GM23338 (cell line): ENCODE results near the gene SSNA1. TPM values are rescaled to one million over a fixed set of nuclear protein-coding genes. Genes with fewer than 3 reads are reported as not detected.

Experiments used
- ATAC-seq: fragments of 200-7000 bp; cut with Tn5 transposase; 3 replicates; pipeline ENCODE4 v1.9.1; 2020
- DNase-seq: peaks from one replicate; pipeline ENCODE4 v3.0.0-alpha.2; 2015; ENCODE audit warnings: low spot score
- H2AFZ ChIP-seq: fragments of 200-600 bp; sonication (generic); 2 replicates; pipeline ENCODE4 v1.8.0; 2016; ENCODE audit warnings: antibody characterized with exemption, mild to moderate bottlenecking, moderate library complexity
- H3F3A ChIP-seq: fragments of 200-600 bp; sonication (generic); replicated peaks from 2 replicates; pipeline ENCODE4 v1.8.0; 2017; ENCODE audit warnings: antibody characterized with exemption, mixed run types, low read depth
- H3K27ac ChIP-seq: fragments of 200-600 bp; sonication (generic); 2 replicates; pipeline ENCODE4 v1.6.1; 2016; ENCODE audit warnings: low read depth
- H3K27me3 ChIP-seq: fragments of 200-600 bp; sonication (generic); 2 replicates; pipeline ENCODE4 v1.8.0; 2016; ENCODE audit warnings: mild to moderate bottlenecking, mixed run types, moderate library complexity; ENCODE audit not compliant: insufficient read depth
- H3K36me3 ChIP-seq: fragments of 200-600 bp; sonication (generic); 2 replicates; pipeline ENCODE4 v1.8.0; 2016; ENCODE audit warnings: mild to moderate bottlenecking; ENCODE audit not compliant: insufficient read depth
- H3K4me1 ChIP-seq: fragments of 200-600 bp; sonication (generic); 2 replicates; pipeline ENCODE4 v1.8.0; 2016; ENCODE audit warnings: mild to moderate bottlenecking, moderate library complexity; ENCODE audit not compliant: insufficient read depth
- H3K4me2 ChIP-seq: fragments of 200-600 bp; sonication (generic); 2 replicates; pipeline ENCODE4 v1.7.1; 2017; ENCODE audit warnings: mixed run types
- H3K4me3 ChIP-seq: fragments of 200-600 bp; sonication (generic); 2 replicates; pipeline ENCODE4 v1.6.1; 2016; ENCODE audit warnings: mixed run types
- H3K79me2 ChIP-seq: fragments of 200-600 bp; sonication (generic); replicated peaks from 2 replicates; pipeline ENCODE4 v1.8.0; 2017; ENCODE audit warnings: mild to moderate bottlenecking; ENCODE audit not compliant: insufficient read depth
- H3K9me2 ChIP-seq: fragments of 200-600 bp; sonication (generic); 2 replicates; pipeline ENCODE4 v1.8.0; 2017; ENCODE audit not compliant: insufficient read depth
- H4K20me1 ChIP-seq: fragments of 200-600 bp; sonication (generic); replicated peaks from 2 replicates; pipeline ENCODE4 v1.8.0; 2017; ENCODE audit warnings: mild to moderate bottlenecking; ENCODE audit not compliant: insufficient read depth
- H3K27ac Mint-ChIP-seq: 2 replicates; pipeline ENCODE4 v1.8.0; 2020; ENCODE audit warnings: inconsistent platforms, mild to moderate bottlenecking, moderate library complexity, mixed read lengths
- H3K27me3 Mint-ChIP-seq: 3 replicates; pipeline ENCODE4 v1.8.0; 2022; ENCODE audit warnings: low read depth, mild to moderate bottlenecking, moderate library complexity, mixed read lengths, inconsistent platforms; ENCODE audit not compliant: insufficient read depth, poor library complexity
- H3K36me3 Mint-ChIP-seq: 3 replicates; pipeline ENCODE4 v1.8.0; 2021; ENCODE audit warnings: low read depth, mild to moderate bottlenecking, inconsistent platforms, moderate library complexity, mixed read lengths
- H3K4me1 Mint-ChIP-seq: 3 replicates; pipeline ENCODE4 v1.8.0; 2020; ENCODE audit warnings: mild to moderate bottlenecking, inconsistent platforms, mixed read lengths
- H3K4me3 Mint-ChIP-seq: 3 replicates; pipeline ENCODE4 v1.8.0; 2021; ENCODE audit warnings: moderate library complexity, mild to moderate bottlenecking, inconsistent platforms, mixed read lengths
- H3K9me3 Mint-ChIP-seq: 3 replicates; pipeline ENCODE4 v1.8.0; 2020; ENCODE audit warnings: moderate library complexity, mild to moderate bottlenecking, inconsistent platforms, mixed read lengths
- CTCF ChIP-seq, 2 experiments: fragments of 200-600 bp in 1 of 2; sonication (generic) in 1 of 2; conservative IDR thresholded peaks; 2 replicates each; pipeline versions ENCODE4 v1.5.1 to v1.6.1; 2016 to 2017; ENCODE audit warnings: antibody characterized with exemption in 2 of 2, low read depth in 2 of 2, mild to moderate bottlenecking in 2 of 2, moderate library complexity in 1 of 2
- EZH2 ChIP-seq: fragments of 200-600 bp; sonication (generic); IDR thresholded peaks from one replicate; pipeline ENCODE4 v1.8.0; 2017; ENCODE audit warnings: antibody characterized with exemption, mild to moderate bottlenecking, low read depth; ENCODE audit not compliant: unreplicated experiment
- EZH2phosphoT487 ChIP-seq: fragments of 200-600 bp; sonication (generic); IDR thresholded peaks from one replicate; pipeline ENCODE4 v1.8.1; 2018; ENCODE audit warnings: antibody characterized with exemption; ENCODE audit not compliant: unreplicated experiment
- JUNB ChIP-seq: IDR thresholded peaks from one replicate; pipeline ENCODE4 v1.6.1; 2016; ENCODE audit warnings: antibody characterized with exemption; ENCODE audit not compliant: unreplicated experiment
- NANOG ChIP-seq: IDR thresholded peaks from 2 replicates; pipeline ENCODE4 v1.6.1; 2016; ENCODE audit warnings: antibody characterized with exemption, borderline replicate concordance
- POLR2AphosphoS5 ChIP-seq: IDR thresholded peaks from 2 replicates; pipeline ENCODE4 v1.6.1; 2016; ENCODE audit warnings: antibody characterized with exemption, low read depth
- STAT1 ChIP-seq: IDR thresholded peaks from one replicate; pipeline ENCODE4 v1.6.1; 2016; ENCODE audit warnings: antibody characterized with exemption; ENCODE audit not compliant: unreplicated experiment
- ZNF114 ChIP-seq: fragments of 250-450 bp; sonication (Bioruptor Pico); IDR thresholded peaks from 2 replicates; pipeline ENCODE4 v1.5.0; 2020; ENCODE audit warnings: mild to moderate bottlenecking, moderate library complexity
- ZNF462 ChIP-seq: fragments of 250-450 bp; sonication (Bioruptor Pico); IDR thresholded peaks from 2 replicates; pipeline ENCODE4 v1.5.0; 2020; ENCODE audit warnings: mild to moderate bottlenecking, moderate library complexity
- polyA plus RNA-seq: library from polyadenylated mRNA; unstranded; fragments of >200 nt; fragmentation: Nextera tagmentation; extraction: Ambion mirVana; gene quantifications from 2 replicates; pipeline ENCODE4 v1.2.1, GENCODE V29; 2016
- total RNA-seq: library from RNA; depleted of rRNA; stranded (reverse); fragments of >200 nt; shearing (Covaris generic); gene quantifications from 2 replicates; pipeline ENCODE4 v1.2.3, GENCODE V29; 2014

The SSNA1 gene
- total and polyA plus RNA-seq, 2 experiments from 2014 or later = 132 to 154 TPM

GRCh38 chr9:137163805-137164204 is 24.7 kb upstream of the SSNA1 start (continued):
- TF ChIP-seq ZNF462 (CRISPR knock-in tag) (no peak), CTCF (conservative IDR thresholded peaks at IDR 0.05; ENCODE audit: low read depth in 2 of 2) (no peak)

- peaks cover 86% of the 10 kb centered on the region for H3K27me3 ChIP-seq
- H3K27ac Mint-ChIP-seq = no peak overlapping the region
- no peak for DNase-seq
- TF ChIP-seq EZH2phosphoT487 = no peak
- no peak for TF ChIP-seq CTCF (conservative IDR thresholded peaks at IDR 0.05; ENCODE audit: low read depth in 2 of 2)
- no peak for TF ChIP-seq JUNB
- TF ChIP-seq ZNF114 (CRISPR knock-in tag) = no peak
- TF ChIP-seq EZH2 = no peak
- no peak for TF ChIP-seq STAT1
- no peak for TF ChIP-seq NANOG
- no peak for TF ChIP-seq POLR2AphosphoS5
These were observed 23.9 kb upstream of the SSNA1 start for GRCh38 chr9:137164370-137165249.

More at GRCh38 chr9:137164370-137165249, 23.9 kb upstream of the SSNA1 start:
- no peaks in the 10 kb centered on the region for H3K9me2 ChIP-seq
- Mint-ChIP-seq H3K9me3 (no peaks in the 10 kb centered on the region), H3K4me3 (peak overlapping the region; percentile 10; the same call in 1 of the 3 replicates), H3K4me1 (no peaks in the 10 kb centered on the region; the same call in 2 of the 3 replicates), H3K27me3 (peaks cover 82% of the 10 kb centered on the region), H3K36me3 (no peaks in the 10 kb centered on the region)
- H3K36me3 ChIP-seq = no peaks in the 10 kb centered on the region
- no peak for ATAC-seq
- no peak overlapping the region for H3K4me3 ChIP-seq
- H3F3A ChIP-seq = no peaks in the 10 kb centered on the region
- H2AFZ ChIP-seq = no peak overlapping the region
- no peaks in the 10 kb centered on the region; the same call in 1 of the 2 replicates for H3K4me1 ChIP-seq
- H4K20me1 ChIP-seq = no peaks in the 10 kb centered on the region
- H3K4me2 ChIP-seq = no peak overlapping the region
- H3K79me2 ChIP-seq = no peaks in the 10 kb centered on the region
- H3K27ac ChIP-seq = no peak overlapping the region
